B cell (primary cell): Measurements from ENCODE around the gene SALL4.

ENCODE experiments used
- CTCF ChIP-seq: fragments of 200-600 bp; IDR thresholded peaks from one replicate; pipeline ENCODE4 v1.8.0; 2022; ENCODE audit warnings: antibody characterized with exemption, mild to moderate bottlenecking
- EZH2 ChIP-seq: IDR thresholded peaks from 2 replicates; pipeline ENCODE4 v1.6.1; 2012; ENCODE audit warnings: borderline replicate concordance, low read depth, mild to moderate bottlenecking, moderate library complexity, low read length; ENCODE audit not compliant: insufficient read depth, poor library complexity, severe bottlenecking

- TF ChIP-seq CTCF = no peak
- no peak for TF ChIP-seq EZH2
Measured at GRCh38 chr20:51803148-51803854, 980 bp upstream of the SALL4 start.
